ENCODE data around the gene SPON2. TPM values are rescaled to one million over a fixed set of nuclear protein-coding genes. Genes with fewer than 3 reads are reported as not detected.

The SPON2 gene
- total and polyA plus RNA-seq, 3 donors from 2014 or later: 5.6 to 21.4 (median 7.1) TPM

DNA sequence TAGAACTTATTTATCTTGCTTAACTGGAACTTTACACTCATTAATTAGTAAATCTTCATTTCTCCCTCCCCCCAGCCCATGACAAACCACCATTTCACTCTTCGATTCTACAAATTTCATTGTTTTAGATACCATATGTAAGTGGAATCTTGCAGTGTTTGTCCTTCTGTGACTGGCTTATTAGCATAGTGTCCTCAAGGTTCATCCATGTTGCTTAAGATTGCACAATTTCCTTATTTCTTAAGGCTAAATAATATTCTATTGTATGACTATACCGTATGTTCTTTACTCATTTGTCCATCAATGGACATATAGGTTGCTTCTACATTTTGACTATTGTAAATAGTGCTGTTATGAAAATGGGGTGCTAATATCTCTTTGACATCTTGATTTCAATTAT lies 34.5 kb downstream of the SPON2 start:
- H3K4me3 ChIP-seq: no peak overlapping the region
- WGBS, 2 donors: 90 to 98% methylated on average over 2 of the region's 2 CpGs

DNA sequence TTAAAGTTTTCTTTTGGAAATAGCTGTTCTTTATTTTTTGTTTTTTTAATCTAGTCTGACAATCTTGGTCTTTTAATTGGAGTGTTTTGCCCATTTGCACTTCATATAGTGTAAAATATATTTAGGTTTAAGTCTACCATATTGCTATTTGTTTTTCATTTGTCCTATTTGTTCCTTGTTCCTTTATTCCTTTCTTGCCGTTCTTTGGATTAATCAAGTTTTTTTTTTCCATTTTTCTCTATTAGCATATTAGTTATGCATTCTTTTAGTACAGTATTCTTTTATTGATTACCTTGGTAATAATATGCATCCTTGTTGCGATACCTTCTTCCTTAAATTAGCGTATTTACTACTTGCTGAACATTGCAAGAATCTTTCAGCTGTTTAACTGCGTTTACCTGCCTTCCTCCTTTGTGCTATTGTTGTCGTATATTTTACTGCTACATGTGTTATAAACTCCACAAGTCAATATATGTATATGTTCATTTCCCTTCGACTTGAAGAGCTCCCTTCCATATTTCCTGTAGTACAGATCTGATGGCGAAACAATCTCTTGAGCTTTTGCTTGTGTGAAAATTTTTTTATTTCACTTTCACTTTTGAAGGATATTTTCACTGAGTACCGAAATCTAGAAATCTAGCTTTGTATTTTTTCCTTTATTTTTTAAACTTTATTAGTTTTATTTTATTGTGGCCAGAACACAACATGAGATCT lies 35.2 kb downstream of the SPON2 start:
- DNase-seq: no peak
- no peak overlapping the region for H3K4me3 ChIP-seq
- intact Hi-C loops (cut with DNase I; ENCODE audit: low total_unique reads): no loop called here

More for the DNA sequence above, 34.5 kb downstream of the SPON2 start:
- no peaks in the 10 kb centered on the region for H3K36me3 ChIP-seq (ENCODE audit: low read depth, missing control alignments)
- no peaks in the 10 kb centered on the region for H3K9me3 ChIP-seq
- DNase-seq: no peak
- H3K27me3 ChIP-seq: no peaks in the 10 kb centered on the region
- H3K27ac ChIP-seq: no peak overlapping the region
- intact Hi-C loops (cut with DNase I; ENCODE audit: low total_unique reads): no loop called here
- H3K4me1 ChIP-seq: no peaks in the 10 kb centered on the region
- TF ChIP-seq POLR2A (IDR thresholded peaks at IDR 0.05): no peak
- no peak for TF ChIP-seq CTCF (IDR thresholded peaks at IDR 0.05)

DNA sequence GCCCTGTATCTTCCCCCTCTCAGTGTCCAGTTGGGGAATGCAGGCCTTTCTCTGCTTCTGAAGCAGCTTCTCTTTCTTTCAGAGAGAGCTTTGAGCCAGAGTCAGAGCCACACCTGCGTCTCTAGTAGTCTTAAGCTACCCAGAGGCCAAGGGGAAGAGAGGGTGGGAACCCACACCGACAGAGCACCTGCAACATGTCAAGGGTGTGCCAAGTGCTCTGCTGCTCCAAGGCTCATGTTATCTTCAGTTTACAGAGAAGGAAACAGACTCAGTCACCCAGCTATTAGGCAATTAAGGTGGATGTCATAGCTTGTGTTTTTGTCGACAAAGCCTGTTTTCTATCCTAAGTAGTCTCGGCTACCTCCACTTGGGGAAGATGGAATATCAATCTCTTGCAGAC lies 36.3 kb downstream of the SPON2 start:
- 71 to 76% methylated on average over 4 of the region's 4 CpGs for WGBS, 2 donors
- Histone ChIP-seq H3K9me3 (no peaks in the 10 kb centered on the region), H3K4me1 (no peaks in the 10 kb centered on the region), H3K27ac (no peak overlapping the region), H3K4me3 (no peak overlapping the region), H3K27me3 (no peaks in the 10 kb centered on the region), H3K36me3 (ENCODE audit: low read depth, missing control alignments) (no peaks in the 10 kb centered on the region)
- TF ChIP-seq CTCF (IDR thresholded peaks at IDR 0.05) (no peak), POLR2A (IDR thresholded peaks at IDR 0.05) (no peak)
- intact Hi-C loops (cut with DNase I; ENCODE audit: low total_unique reads): no loop called here
- no peak for DNase-seq

More for the DNA sequence above, 35.2 kb downstream of the SPON2 start:
- no peaks in the 10 kb centered on the region for H3K9me3 ChIP-seq
- no peaks in the 10 kb centered on the region for H3K27me3 ChIP-seq
- no peak overlapping the region for H3K27ac ChIP-seq
- H3K4me1 ChIP-seq: no peaks in the 10 kb centered on the region
- WGBS, 2 donors: 76 to 85% methylated on average over 8 of the region's 8 CpGs
- TF ChIP-seq POLR2A (IDR thresholded peaks at IDR 0.05) (no peak), CTCF (IDR thresholded peaks at IDR 0.05) (no peak)
- no peaks in the 10 kb centered on the region for H3K36me3 ChIP-seq (ENCODE audit: low read depth, missing control alignments)

DNA sequence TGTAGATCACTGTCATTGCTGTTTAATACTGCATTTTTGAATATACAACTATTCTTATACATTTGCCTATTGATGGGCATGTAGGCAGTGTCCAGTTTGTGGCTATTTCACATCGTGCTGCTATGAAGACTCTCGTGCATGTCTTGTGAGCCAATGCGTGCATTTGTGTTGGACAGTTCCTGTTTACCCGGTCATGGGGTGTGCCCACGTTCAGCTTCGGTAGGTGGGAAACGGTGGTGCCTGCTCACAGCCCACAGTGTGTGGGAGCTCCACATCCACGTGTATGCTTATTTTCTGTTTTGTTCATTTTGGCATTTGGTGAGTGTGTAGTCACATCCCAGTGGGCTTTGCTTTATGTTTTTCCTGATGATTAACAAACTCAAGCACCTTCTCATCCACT lies 39.4 kb downstream of the SPON2 start:
- Histone ChIP-seq H3K4me3 (no peak overlapping the region), H3K4me1 (no peaks in the 10 kb centered on the region), H3K27me3 (no peaks in the 10 kb centered on the region), H3K27ac (no peak overlapping the region), H3K36me3 (ENCODE audit: low read depth, missing control alignments) (no peaks in the 10 kb centered on the region), H3K9me3 (no peaks in the 10 kb centered on the region)
- DNase-seq: no peak
- TF ChIP-seq POLR2A (IDR thresholded peaks at IDR 0.05) (no peak), CTCF (IDR thresholded peaks at IDR 0.05) (no peak)
- WGBS, 2 donors: 64 to 82% methylated on average over 8 of the region's 8 CpGs
- intact Hi-C loops (cut with DNase I; ENCODE audit: low total_unique reads): no loop called here

All from testis (tissue), 3 donors.